Esophagus squamous epithelium (tissue), 5 donors: ENCODE measurements around the gene SCN1A. TPM values are rescaled to one million over a fixed set of nuclear protein-coding genes. Genes with fewer than 3 reads are reported as not detected.

ENCODE experiments used
- DNase-seq: peaks from one replicate; lab custom pipeline; 2025; lab: John Stamatoyannopoulos, UW
- H3K27ac ChIP-seq, 4 donors: fragments of 200-600 bp; sonication (generic); one replicate each; pipeline ENCODE4 v1.5.1; 2016 to 2019; ENCODE audit warnings: mild to moderate bottlenecking in 1 of 4
- H3K27me3 ChIP-seq, 4 donors: fragments of 200-600 bp; sonication (generic); 1 replicate in 3 of 4; 2 replicates in 1 of 4; pipeline versions ENCODE4 v1.5.1 to v1.6.0; 2017 to 2021; ENCODE audit warnings: antibody characterized with exemption in 1 of 4
- H3K36me3 ChIP-seq, 3 donors: fragments of 200-600 bp; sonication (generic); one replicate each; pipeline ENCODE4 v1.5.1; 2016 to 2019
- H3K4me1 ChIP-seq, 3 donors: fragments of 200-600 bp; sonication (generic); one replicate each; pipeline ENCODE4 v1.5.1; 2017 to 2019
- H3K4me3 ChIP-seq, 4 donors: fragments of 200-600 bp; sonication (generic); 1 replicate in 3 of 4; 2 replicates in 1 of 4; pipeline ENCODE4 v1.5.1; 2016 to 2019; ENCODE audit warnings: mild to moderate bottlenecking in 2 of 4, moderate library complexity in 1 of 4
- H3K9me3 ChIP-seq, 3 donors: fragments of 200-600 bp; sonication (generic); one replicate each; pipeline ENCODE4 v1.5.1; 2016 to 2019
- POLR2A ChIP-seq, 4 donors: fragments of 450-650 bp; IDR thresholded peaks; one replicate each; pipeline ENCODE4 v1.6.1; 2017; ENCODE audit warnings: antibody characterized with exemption in 4 of 4, mild to moderate bottlenecking in 4 of 4, moderate library complexity in 3 of 4
- WGBS, 2 donors: methylation state at CpG; one replicate each; pipeline ENCODE4 v1.1.5; 2018; 5-methylcytosine and 5-hydroxymethylcytosine counted together
- intact Hi-C: fragments of 100-400 bp; cut with DNase I; formaldehyde crosslinking; loops from one replicate; pipeline ENCODE4 v1.15.0; 2022
- total RNA-seq, 4 donors: library from RNA; depleted of rRNA; stranded (reverse); fragments of >200 nt; gene quantifications; one replicate each; pipeline ENCODE4 v1.1.0, GENCODE V29; 2016
- TF ChIP-seq, protein P1 (sequence below), 6 experiments: fragments of 450-650 bp in 4 of 6; fragments of 200-600 bp in 2 of 6; sonication (generic) in 2 of 6; IDR thresholded peaks; one replicate each; pipeline ENCODE4 v1.5.1; 2016 to 2019; ENCODE audit warnings: antibody characterized with exemption in 6 of 6, mild to moderate bottlenecking in 4 of 6, moderate library complexity in 4 of 6
- donor health status: DM: yes; HTN: yes; CAD: no.

Gene SCN1A
- total RNA-seq, 4 donors from 2014 or later = not detected

DNA sequence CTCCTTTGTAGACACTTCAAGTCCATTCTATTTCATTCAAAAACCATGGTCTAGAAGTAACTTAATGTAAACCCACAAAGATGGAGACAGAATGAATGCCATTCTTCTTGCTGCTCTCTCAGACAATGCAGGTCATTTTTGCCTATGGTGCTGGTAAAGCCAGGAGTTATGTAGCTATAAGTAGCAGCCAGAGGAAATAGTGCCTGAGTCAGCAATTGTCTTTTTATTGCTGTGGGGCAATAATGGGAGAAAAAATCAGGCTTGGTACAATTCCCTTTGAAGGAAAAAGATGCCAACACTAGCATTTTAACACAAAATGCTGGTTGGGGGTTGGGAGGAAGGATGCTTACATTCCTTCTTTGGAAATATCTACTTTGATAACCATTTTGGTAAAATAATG is 43.5 kb downstream of the SCN1A start:
- H3K27me3 ChIP-seq = no peaks in the 10 kb centered on the region
- TF ChIP-seq, protein P1, sequence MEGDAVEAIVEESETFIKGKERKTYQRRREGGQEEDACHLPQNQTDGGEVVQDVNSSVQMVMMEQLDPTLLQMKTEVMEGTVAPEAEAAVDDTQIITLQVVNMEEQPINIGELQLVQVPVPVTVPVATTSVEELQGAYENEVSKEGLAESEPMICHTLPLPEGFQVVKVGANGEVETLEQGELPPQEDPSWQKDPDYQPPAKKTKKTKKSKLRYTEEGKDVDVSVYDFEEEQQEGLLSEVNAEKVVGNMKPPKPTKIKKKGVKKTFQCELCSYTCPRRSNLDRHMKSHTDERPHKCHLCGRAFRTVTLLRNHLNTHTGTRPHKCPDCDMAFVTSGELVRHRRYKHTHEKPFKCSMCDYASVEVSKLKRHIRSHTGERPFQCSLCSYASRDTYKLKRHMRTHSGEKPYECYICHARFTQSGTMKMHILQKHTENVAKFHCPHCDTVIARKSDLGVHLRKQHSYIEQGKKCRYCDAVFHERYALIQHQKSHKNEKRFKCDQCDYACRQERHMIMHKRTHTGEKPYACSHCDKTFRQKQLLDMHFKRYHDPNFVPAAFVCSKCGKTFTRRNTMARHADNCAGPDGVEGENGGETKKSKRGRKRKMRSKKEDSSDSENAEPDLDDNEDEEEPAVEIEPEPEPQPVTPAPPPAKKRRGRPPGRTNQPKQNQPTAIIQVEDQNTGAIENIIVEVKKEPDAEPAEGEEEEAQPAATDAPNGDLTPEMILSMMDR (IDR thresholded peaks at IDR 0.05) = no peak
- TF ChIP-seq POLR2A (IDR thresholded peaks at IDR 0.05) = no peak
- H3K9me3 ChIP-seq = no peaks in the 10 kb centered on the region
- H3K4me3 ChIP-seq = no peak overlapping the region
- H3K36me3 ChIP-seq = no peaks in the 10 kb centered on the region
- intact Hi-C loops = no loop called here
- no peaks in the 10 kb centered on the region for H3K4me1 ChIP-seq
- DNase-seq = no peak
- no peak overlapping the region for H3K27ac ChIP-seq

DNA sequence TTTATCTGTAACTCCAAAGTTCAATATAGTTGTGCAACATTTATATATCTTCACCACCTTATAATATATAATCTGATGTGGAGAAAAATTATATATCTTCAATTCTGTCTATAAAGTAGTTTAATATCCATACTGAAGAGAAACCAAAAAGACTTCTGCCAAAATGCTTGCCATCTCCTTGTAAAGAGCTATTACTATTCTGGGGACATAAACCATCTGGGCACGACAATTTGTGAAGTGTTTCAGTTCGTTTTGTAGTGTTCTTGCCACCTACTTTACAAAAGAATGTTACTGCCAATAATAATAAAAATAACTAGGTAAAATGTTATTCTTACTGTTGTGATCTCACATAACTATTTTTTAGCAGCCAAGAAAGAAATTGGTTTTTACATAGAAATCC is 45.1 kb downstream of the SCN1A start:
- TF ChIP-seq, protein P1 (IDR thresholded peaks at IDR 0.05) = no peak
- no peak for TF ChIP-seq POLR2A (IDR thresholded peaks at IDR 0.05)
- no peak overlapping the region for H3K27ac ChIP-seq
- no peaks in the 10 kb centered on the region for H3K9me3 ChIP-seq
- no peak overlapping the region for H3K4me3 ChIP-seq
- DNase-seq = no peak
- 44 to 47% methylated on average over 2 of the region's 2 CpGs for WGBS, 2 donors
- intact Hi-C loops = no loop called here
- H3K27me3 ChIP-seq = no peaks in the 10 kb centered on the region
- no peaks in the 10 kb centered on the region for H3K36me3 ChIP-seq
- H3K4me1 ChIP-seq = no peaks in the 10 kb centered on the region

DNA sequence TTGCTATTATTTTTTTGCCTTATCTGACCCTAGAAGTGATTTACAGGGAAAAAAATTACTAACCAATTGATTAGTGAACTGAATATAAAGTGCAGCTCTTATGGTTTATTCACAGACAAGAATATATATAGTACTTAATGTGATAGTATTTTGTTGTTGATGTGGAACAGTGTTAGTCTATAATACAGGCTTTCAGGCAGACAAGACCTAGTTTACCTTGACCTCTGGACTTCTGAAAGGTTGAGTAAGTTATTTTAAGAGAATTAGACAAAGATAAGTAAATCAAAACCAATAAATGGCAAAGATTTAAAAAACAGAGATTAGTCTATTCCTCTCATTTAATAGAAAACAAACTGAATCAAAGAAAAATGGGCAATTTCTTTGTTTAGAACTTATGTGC is 46.0 kb downstream of the SCN1A start:
- H3K4me1 ChIP-seq = no peaks in the 10 kb centered on the region
- no peak overlapping the region for H3K27ac ChIP-seq
- no peaks in the 10 kb centered on the region for H3K36me3 ChIP-seq
- DNase-seq = no peak
- TF ChIP-seq, protein P1 (IDR thresholded peaks at IDR 0.05) = no peak
- TF ChIP-seq POLR2A (IDR thresholded peaks at IDR 0.05) = no peak
- H3K27me3 ChIP-seq = no peaks in the 10 kb centered on the region
- intact Hi-C loops = no loop called here
- H3K4me3 ChIP-seq = no peak overlapping the region
- H3K9me3 ChIP-seq = no peaks in the 10 kb centered on the region

DNA sequence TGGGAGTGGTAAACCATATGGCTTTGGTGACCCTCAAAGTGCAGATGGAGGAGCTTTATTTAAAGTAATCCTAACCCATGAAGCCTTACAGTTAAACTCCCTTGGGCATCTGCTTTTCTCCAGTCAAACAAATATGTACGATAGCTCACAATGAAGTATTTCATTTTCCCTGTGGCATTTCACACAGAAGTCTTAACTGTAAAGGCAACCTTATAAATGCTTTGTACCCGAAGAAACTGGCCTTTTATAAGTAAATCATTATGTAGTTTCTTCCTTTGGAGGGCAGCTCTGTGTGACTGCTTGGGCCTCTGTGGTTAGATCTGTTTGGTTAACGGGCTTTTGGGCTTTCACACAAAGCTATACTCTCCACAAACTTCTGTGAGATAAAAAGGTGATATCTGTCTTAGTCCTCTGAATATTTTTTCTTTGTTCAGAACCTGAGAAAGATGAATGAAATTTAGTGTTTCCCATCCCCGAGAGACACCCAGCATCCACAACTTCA is 46.6 kb downstream of the SCN1A start:
- Histone ChIP-seq H3K27ac (no peak overlapping the region), H3K27me3 (no peaks in the 10 kb centered on the region), H3K9me3 (no peaks in the 10 kb centered on the region), H3K36me3 (no peaks in the 10 kb centered on the region), H3K4me3 (no peak overlapping the region), H3K4me1 (no peaks in the 10 kb centered on the region)
- no peak for DNase-seq
- TF ChIP-seq, protein P1 (IDR thresholded peaks at IDR 0.05) = no peak
- TF ChIP-seq POLR2A (IDR thresholded peaks at IDR 0.05) = no peak
- WGBS, 2 donors = 49 to 51% methylated on average over 4 of the region's 4 CpGs
- intact Hi-C loops = no loop called here

DNA sequence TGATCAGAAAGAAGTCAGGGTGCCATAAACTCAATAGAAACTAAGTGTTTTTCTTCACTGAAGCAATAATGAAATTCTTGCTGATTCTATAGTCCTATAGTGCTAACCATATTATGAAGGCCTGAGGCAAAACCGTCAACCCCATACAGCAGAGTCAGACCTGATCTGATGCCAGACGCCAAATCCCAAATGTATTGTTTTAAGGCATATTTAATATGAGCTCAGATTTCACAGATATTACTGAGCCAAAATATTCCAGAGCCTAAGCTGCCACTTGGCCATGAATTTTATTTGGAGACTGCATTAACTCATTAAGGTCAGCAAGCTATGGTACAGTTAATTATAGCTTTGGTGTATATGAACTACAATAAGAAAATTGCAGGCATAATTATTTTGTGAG is 53.4 kb downstream of the SCN1A start:
- H3K27me3 ChIP-seq = no peaks in the 10 kb centered on the region
- H3K9me3 ChIP-seq = no peaks in the 10 kb centered on the region
- intact Hi-C loops = no loop called here
- no peak overlapping the region for H3K4me3 ChIP-seq
- no peaks in the 10 kb centered on the region for H3K4me1 ChIP-seq
- no peaks in the 10 kb centered on the region for H3K36me3 ChIP-seq
- TF ChIP-seq, protein P1 (IDR thresholded peaks at IDR 0.05) = no peak
- TF ChIP-seq POLR2A (IDR thresholded peaks at IDR 0.05) = no peak
- 36 to 66% methylated on average over 2 of the region's 2 CpGs for WGBS, 2 donors
- no peak for DNase-seq
- H3K27ac ChIP-seq = no peak overlapping the region
